ENCODE data around the gene RORC. TPM values are rescaled to one million over a fixed set of nuclear protein-coding genes. Genes with fewer than 3 reads are reported as not detected.
A peak's percentile ranks its signal among the peaks of the same experiment; 100 is the strongest.

The RORC gene
- total and polyA plus RNA-seq, 8 donors = 1.4 to 28.1 (median 13.0) TPM

DNA sequence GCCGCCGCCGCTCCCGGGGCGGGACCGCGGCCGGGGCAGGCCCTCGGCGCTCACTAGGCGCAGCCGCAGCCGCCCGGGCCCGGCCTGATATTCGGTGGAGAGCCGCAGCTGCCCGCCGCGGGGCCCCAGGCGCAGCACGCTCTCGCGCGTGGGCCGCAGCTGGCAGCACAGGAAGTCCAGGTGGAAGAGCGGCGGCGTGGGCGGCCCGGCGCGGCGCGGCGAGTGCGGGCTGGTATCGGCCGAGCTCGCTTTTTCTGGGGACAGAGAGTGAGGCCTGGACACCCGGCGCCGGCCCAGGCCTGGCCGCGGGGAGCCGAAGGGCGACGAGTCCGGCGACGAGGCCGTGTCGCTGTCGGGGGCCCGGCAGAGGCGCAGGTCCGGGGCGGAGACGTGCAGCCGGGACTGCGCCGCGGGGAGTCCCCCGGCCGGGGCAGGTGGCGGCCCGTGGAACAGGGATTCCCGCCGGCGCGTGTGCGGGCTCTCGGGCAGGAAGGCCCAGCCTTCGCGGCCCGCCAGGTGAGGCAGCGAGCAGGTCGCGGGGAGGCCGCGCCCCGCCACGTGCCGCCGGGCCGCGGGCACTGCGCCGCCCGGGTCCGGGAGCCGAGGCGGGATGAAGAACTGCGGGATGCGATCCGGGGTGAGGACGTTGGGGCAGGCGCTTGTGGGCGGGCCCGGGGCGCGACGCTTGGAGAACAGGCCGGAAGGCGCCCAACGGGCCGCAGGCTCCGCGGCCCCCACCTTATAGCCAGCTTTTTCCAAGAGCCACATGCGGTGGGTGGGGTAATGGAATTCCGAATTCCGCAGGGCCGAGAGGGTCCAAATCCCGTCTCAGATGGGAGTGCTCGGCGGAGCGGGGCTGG, 6.8 kb upstream of the RORC start:
- whole genome bisulfite sequencing, 5 donors = 14 to 48% (median 18%) methylated on average over 47 to 117 of the region's 117 CpGs
- peak overlapping the region; percentile 47 to 54 (median 50) for H3K4me3 ChIP-seq
- peak overlapping the region; percentile 70 to 88 (median 85) for H3K27ac ChIP-seq
- TF ChIP-seq POLR2AphosphoS5 (IDR thresholded peaks at IDR 0.05) = no peak
- TF ChIP-seq POLR2A (IDR thresholded peaks at IDR 0.05) = no peak
- TF ChIP-seq, protein P1, sequence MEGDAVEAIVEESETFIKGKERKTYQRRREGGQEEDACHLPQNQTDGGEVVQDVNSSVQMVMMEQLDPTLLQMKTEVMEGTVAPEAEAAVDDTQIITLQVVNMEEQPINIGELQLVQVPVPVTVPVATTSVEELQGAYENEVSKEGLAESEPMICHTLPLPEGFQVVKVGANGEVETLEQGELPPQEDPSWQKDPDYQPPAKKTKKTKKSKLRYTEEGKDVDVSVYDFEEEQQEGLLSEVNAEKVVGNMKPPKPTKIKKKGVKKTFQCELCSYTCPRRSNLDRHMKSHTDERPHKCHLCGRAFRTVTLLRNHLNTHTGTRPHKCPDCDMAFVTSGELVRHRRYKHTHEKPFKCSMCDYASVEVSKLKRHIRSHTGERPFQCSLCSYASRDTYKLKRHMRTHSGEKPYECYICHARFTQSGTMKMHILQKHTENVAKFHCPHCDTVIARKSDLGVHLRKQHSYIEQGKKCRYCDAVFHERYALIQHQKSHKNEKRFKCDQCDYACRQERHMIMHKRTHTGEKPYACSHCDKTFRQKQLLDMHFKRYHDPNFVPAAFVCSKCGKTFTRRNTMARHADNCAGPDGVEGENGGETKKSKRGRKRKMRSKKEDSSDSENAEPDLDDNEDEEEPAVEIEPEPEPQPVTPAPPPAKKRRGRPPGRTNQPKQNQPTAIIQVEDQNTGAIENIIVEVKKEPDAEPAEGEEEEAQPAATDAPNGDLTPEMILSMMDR (IDR thresholded peaks at IDR 0.05) = no peak
- TF ChIP-seq EP300 (IDR thresholded peaks at IDR 0.05) = no peak
- H3K9me3 ChIP-seq = no peaks in the 10 kb centered on the region
- H3K36me3 ChIP-seq = no peaks in the 10 kb centered on the region
- intact Hi-C loops (cut with DNase I; ENCODE audit: low total_unique reads) = no loop called here
- H3K4me1 ChIP-seq = peaks cover 32 to 48% (median 40%) of the 10 kb centered on the region in 4 donors
- H3K27me3 ChIP-seq = peaks cover 0 to 60% (median 24%) of the 10 kb centered on the region in 3 donors
- DNase-seq = peak in 1 of 2 donors; percentile 72

DNA sequence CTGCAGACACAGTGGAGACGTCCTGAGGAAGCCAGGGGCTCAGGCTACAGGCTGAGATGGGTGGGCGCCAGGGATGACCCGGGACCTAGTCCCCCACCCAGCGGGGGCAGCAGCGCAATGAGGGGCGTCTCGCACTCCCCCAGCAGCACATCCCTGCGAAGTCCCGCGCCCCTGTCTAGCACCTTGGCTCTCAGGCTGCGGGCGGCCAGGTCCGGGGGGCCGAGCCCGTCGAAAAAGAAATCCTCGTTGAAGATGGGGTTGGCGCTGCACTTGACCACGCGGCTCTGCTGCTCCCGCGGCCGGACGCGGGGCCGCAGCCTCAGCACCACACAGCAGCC, 6.3 kb upstream of the RORC start:
- DNase-seq = no peak
- intact Hi-C loops (cut with DNase I; ENCODE audit: low total_unique reads) = no loop called here
- Histone ChIP-seq H3K4me3 (peak overlapping the region; percentile 47 to 54 (median 50)), H3K4me1 (peaks cover 38 to 54% (median 42%) of the 10 kb centered on the region in 4 donors), H3K27me3 (peaks cover 0 to 60% (median 24%) of the 10 kb centered on the region in 3 donors), H3K36me3 (no peaks in the 10 kb centered on the region), H3K9me3 (no peaks in the 10 kb centered on the region), H3K27ac (peak overlapping the region; percentile 68 to 85 (median 70))
- TF ChIP-seq POLR2A (IDR thresholded peaks at IDR 0.05) (no peak), EP300 (IDR thresholded peaks at IDR 0.05) (no peak), POLR2AphosphoS5 (IDR thresholded peaks at IDR 0.05) (no peak)
- TF ChIP-seq, protein P1 (IDR thresholded peaks at IDR 0.05) = no peak
- 11 to 34% (median 27%) methylated on average over 9 to 26 of the region's 26 CpGs for WGBS, 5 donors

- intact Hi-C loops (cut with DNase I; ENCODE audit: low total_unique reads) = no loop called here
- H3K9me3 ChIP-seq = no peaks in the 10 kb centered on the region
- no peaks in the 10 kb centered on the region for H3K36me3 ChIP-seq
- peaks cover 43 to 59% (median 48%) of the 10 kb centered on the region in 4 donors for H3K4me1 ChIP-seq
- peak overlapping the region; percentile 68 to 85 (median 70) for H3K27ac ChIP-seq
- H3K27me3 ChIP-seq = peaks cover 0 to 60% (median 24%) of the 10 kb centered on the region in 3 donors
- WGBS, 5 donors = 21 to 56% (median 33%) methylated on average over 2 to 3 of the region's 3 CpGs
- DNase-seq = no peak
- no peak for TF ChIP-seq POLR2A (IDR thresholded peaks at IDR 0.05)
- TF ChIP-seq EP300 (IDR thresholded peaks at IDR 0.05) = no peak
- TF ChIP-seq POLR2AphosphoS5 (IDR thresholded peaks at IDR 0.05) = no peak
- TF ChIP-seq, protein P1 (IDR thresholded peaks at IDR 0.05) = no peak
- no peak overlapping the region for H3K4me3 ChIP-seq
Observed at GRCh38 chr1:151837197-151837596, 5.6 kb upstream of the RORC start.

- no peak for DNase-seq
- Histone ChIP-seq H3K27me3 (peaks cover 0 to 65% (median 24%) of the 10 kb centered on the region in 3 donors), H3K27ac (peak overlapping the region in 3 of 5 donors; percentile 68 to 70 (median 69)), H3K9me3 (no peaks in the 10 kb centered on the region), H3K4me3 (no peak overlapping the region), H3K36me3 (no peaks in the 10 kb centered on the region), H3K4me1 (peaks cover 42 to 68% (median 61%) of the 10 kb centered on the region in 4 donors)
- intact Hi-C loops (cut with DNase I; ENCODE audit: low total_unique reads) = no loop called here
- TF ChIP-seq POLR2A (IDR thresholded peaks at IDR 0.05) (no peak), POLR2AphosphoS5 (IDR thresholded peaks at IDR 0.05) (no peak), EP300 (IDR thresholded peaks at IDR 0.05) (no peak)
- TF ChIP-seq, protein P1 (IDR thresholded peaks at IDR 0.05) = no peak
- 85 to 99% (median 93%) methylated on average over 7 of the region's 7 CpGs for WGBS, 5 donors
Observed at GRCh38 chr1:151835596-151835995, 4.0 kb upstream of the RORC start.

All from stomach (tissue), 9 donors.